Tibial nerve (tissue), 4 donors: Measurements from ENCODE around the gene BMP10.

ENCODE experiments used
- CTCF ChIP-seq, 5 experiments: fragments of 200-600 bp in 3 of 5; fragments of 450-650 bp in 2 of 5; sonication (generic) in 3 of 5; IDR thresholded peaks; one replicate each; pipeline ENCODE4 v1.5.1; 2016 to 2019; ENCODE audit warnings: antibody characterized with exemption in 5 of 5, mild to moderate bottlenecking in 3 of 5, moderate library complexity in 2 of 5
- EP300 ChIP-seq, 2 donors: sonication (generic); formaldehyde crosslinking; IDR thresholded peaks; one replicate each; pipeline ENCODE4 v1.6.1; 2017; ENCODE audit warnings: antibody characterized with exemption in 2 of 2, mild to moderate bottlenecking in 1 of 2

- TF ChIP-seq CTCF (IDR thresholded peaks at IDR 0.05) (no peak), EP300 (IDR thresholded peaks at IDR 0.05) (no peak)
Measured at GRCh38 chr2:68870215-68870614, 982 bp downstream of the BMP10 start.
